A549 (cell line): ENCODE data around the gene FAM151A. TPM values are rescaled to one million over a fixed set of nuclear protein-coding genes. Genes with fewer than 3 reads are reported as not detected.

Source experiments
- ATAC-seq, 2 experiments: fragments of 200-7000 bp in 1 of 2; fragments of >200 bp in 1 of 2; cut with Nextera tagmentation in 1 of 2; cut with Tn5 transposase in 1 of 2; 3 replicates each; pipeline versions ENCODE4 v1.8.0 to v1.9.1; 2018 to 2020; ENCODE audit warnings: mild to moderate bottlenecking in 1 of 2, moderate library complexity in 1 of 2
- CTCF ChIA-PET: fragments of 300-600 bp; sonication (Branson Sonifier 250); formaldehyde crosslinking; extraction: SDS; loops from one replicate; lab custom pipeline; 2021; ENCODE audit warnings: antibody characterized with exemption, inconsistent platforms; lab: Yijun Ruan, JAX
- POLR2A ChIA-PET: fragments of 350-600 bp; formaldehyde crosslinking; extraction: SDS; loops from one replicate; lab custom pipeline; 2021; ENCODE audit warnings: antibody characterized with exemption, inconsistent platforms; lab: Yijun Ruan, JAX
- DNase-seq, 2 experiments: peaks; one replicate each; pipeline versions ENCODE4 v3.0.0 to v3.0.0-alpha.2; 2011 to 2016; ENCODE audit warnings: low read depth in 1 of 2, low spot score in 1 of 2
- FAIRE-seq: peaks from 2 replicates; lab custom pipeline; 2011; peaks lifted over from hg19 to GRCh38; lab: Jason Lieb, UNC
- H3K27ac ChIP-seq, 2 experiments: fragments of >200 bp; sonication (Bioruptor Twin); formaldehyde crosslinking; 3 replicates each; pipeline ENCODE4 v1.5.1; 2016 to 2017
- H3K4me1 ChIP-seq: fragments of >200 bp; sonication (Bioruptor Twin); formaldehyde crosslinking; 3 replicates; pipeline ENCODE4 v1.6.1; 2016
- H3K4me2 ChIP-seq: fragments of >200 bp; sonication (Bioruptor Twin); formaldehyde crosslinking; 3 replicates; pipeline ENCODE4 v1.6.1; 2016
- H3K4me3 ChIP-seq: fragments of >200 bp; sonication (Bioruptor Twin); formaldehyde crosslinking; 3 replicates; pipeline ENCODE4 v1.5.1; 2016
- H3K9me3 ChIP-seq: fragments of >200 bp; sonication (Bioruptor Twin); formaldehyde crosslinking; 3 replicates; pipeline ENCODE4 v1.6.1; 2016
- CBX2 ChIP-seq: fragments of 200-600 bp; sonication (generic); IDR thresholded peaks from 2 replicates; pipeline ENCODE4 v1.6.1; 2016; ENCODE audit warnings: low read depth, mild to moderate bottlenecking, borderline replicate concordance
- CBX8 ChIP-seq: fragments of 200-600 bp; sonication (generic); IDR thresholded peaks from 2 replicates; pipeline ENCODE4 v1.6.1; 2016
- CHD2 ChIP-seq: fragments of 150-350 bp; IDR thresholded peaks from 2 replicates; pipeline ENCODE4 v1.6.1; 2014; ENCODE audit warnings: low read length; ENCODE audit not compliant: partially characterized antibody
- FOXS1 ChIP-seq: fragments of 250-450 bp; sonication (Bioruptor Pico); IDR thresholded peaks from 2 replicates; pipeline ENCODE4 v1.5.0; 2020; ENCODE audit warnings: mild to moderate bottlenecking, moderate library complexity
- HDAC2 ChIP-seq: fragments of 200-600 bp; sonication (generic); IDR thresholded peaks from 2 replicates; pipeline ENCODE4 v1.6.1; 2016
- HES2 ChIP-seq: fragments of >200 bp; sonication (Bioruptor Twin); formaldehyde crosslinking; IDR thresholded peaks from 2 replicates; pipeline ENCODE4 v1.6.1; 2016
- HEYL ChIP-seq: fragments of 250-450 bp; sonication (Bioruptor Pico); IDR thresholded peaks from 2 replicates; pipeline ENCODE4 v1.8.0; 2021; ENCODE audit warnings: mild to moderate bottlenecking, moderate library complexity
- HOXA7 ChIP-seq: fragments of 250-450 bp; sonication (Bioruptor Pico); IDR thresholded peaks from 2 replicates; pipeline ENCODE4 v1.5.0; 2020; ENCODE audit warnings: mild to moderate bottlenecking, moderate library complexity
- HOXB5 ChIP-seq: fragments of 250-450 bp; sonication (Bioruptor Pico); IDR thresholded peaks from 2 replicates; pipeline ENCODE4 v1.5.0; 2020; ENCODE audit warnings: mild to moderate bottlenecking, moderate library complexity
- JUN ChIP-seq, 2 experiments: fragments of >200 bp; sonication (Bioruptor Twin); formaldehyde crosslinking; IDR thresholded peaks; 2 replicates in 1 of 2; 3 replicates in 1 of 2; pipeline ENCODE4 v1.6.1; 2016 to 2017
- MAFK ChIP-seq: fragments of 450-650 bp; IDR thresholded peaks from 2 replicates; pipeline ENCODE4 v1.6.1; 2014; ENCODE audit not compliant: partially characterized antibody
- MYC ChIP-seq: IDR thresholded peaks from 2 replicates; pipeline ENCODE4 v1.6.1; 2012; ENCODE audit warnings: mild to moderate bottlenecking, inconsistent platforms, low read length, improper control_type of control experiment, borderline replicate concordance
- NFE2L2 ChIP-seq: fragments of 150-350 bp; conservative IDR thresholded peaks from 2 replicates; pipeline ENCODE4 v1.6.1; 2014; ENCODE audit warnings: low read length
- RAD21 ChIP-seq, 2 experiments: fragments of >200 bp in 1 of 2; sonication (Bioruptor Twin) in 1 of 2; formaldehyde crosslinking in 1 of 2; IDR thresholded peaks in 1 of 2; conservative IDR thresholded peaks in 1 of 2; 2 replicates in 1 of 2; 3 replicates in 1 of 2; pipeline ENCODE4 v1.6.1; 2012 to 2018; ENCODE audit warnings: inconsistent platforms in 1 of 2
- REST ChIP-seq: fragments of 200-600 bp; sonication (generic); IDR thresholded peaks from 2 replicates; pipeline ENCODE4 v1.6.1; 2016; ENCODE audit warnings: antibody characterized with exemption, mild to moderate bottlenecking, moderate library complexity
- SMC3 ChIP-seq: fragments of >200 bp; sonication (Bioruptor Twin); formaldehyde crosslinking; IDR thresholded peaks from 3 replicates; pipeline ENCODE4 v1.6.1; 2018; ENCODE audit warnings: inconsistent platforms
- SREBF2 ChIP-seq: fragments of 450-650 bp; IDR thresholded peaks from 2 replicates; pipeline ENCODE4 v1.6.1; 2014; ENCODE audit warnings: mild to moderate bottlenecking, moderate library complexity
- TP53 ChIP-seq: fragments of 250-450 bp; sonication (Bioruptor Pico); IDR thresholded peaks from 2 replicates; pipeline ENCODE4 v1.5.0; 2021; ENCODE audit warnings: mild to moderate bottlenecking, moderate library complexity
- whole genome bisulfite sequencing: methylation state at CpG from one replicate; pipeline ENCODE4 v1.1.6; 2017; ENCODE audit errors: missing lambda C conversion rate; 5-methylcytosine and 5-hydroxymethylcytosine counted together
- polyA minus RNA-seq: library from RNA; depleted of rRNA, polyadenylated mRNA; stranded (reverse); fragments of >200 nt; gene quantifications from 2 replicates; pipeline ENCODE4 v1.2.3, GENCODE V29; 2011; rRNA and poly(A)+ RNA removed
- polyA plus RNA-seq, 4 experiments: library from polyadenylated mRNA; depleted of rRNA in 3 of 4; stranded (reverse); fragments of >200 nt; fragmentation: RNase III in 1 of 4; extraction: RNeasy Plus Mini Kit Qiagen cat#74134 plus additional on column Dnase treatment in 1 of 4; gene quantifications; 2 replicates in 3 of 4; 3 replicates in 1 of 4; pipeline ENCODE4 v1.2.3, GENCODE V29; 2011 to 2017
- TF ChIP-seq, protein P1 (sequence below): fragments of >200 bp; sonication (Bioruptor Twin); formaldehyde crosslinking; IDR thresholded peaks from 3 replicates; pipeline ENCODE4 v1.5.1; 2016
- TF ChIP-seq, protein P2 (sequence below): fragments of 150-350 bp; IDR thresholded peaks from 2 replicates; pipeline ENCODE4 v1.6.1; 2014; ENCODE audit warnings: low read depth, mild to moderate bottlenecking, low read length
- TF ChIP-seq, protein P3 (sequence below): fragments of 250-450 bp; sonication (Bioruptor Pico); IDR thresholded peaks from 2 replicates; pipeline ENCODE4 v1.5.0; 2020; ENCODE audit warnings: low read depth, mild to moderate bottlenecking, moderate library complexity
- TF ChIP-seq, protein P4 (sequence below): fragments of 450-650 bp; IDR thresholded peaks from 2 replicates; pipeline ENCODE4 v1.6.1; 2014; ENCODE audit warnings: antibody characterized with exemption

Gene FAM151A
- polyA plus RNA-seq (2011; rRNA removed) (not detected in 2 replicates), polyA plus RNA-seq (2017; fragmentation: RNase III; extraction: RNeasy Plus Mini Kit Qiagen cat#74134 plus additional on column Dnase treatment) (not detected in 3 replicates), polyA minus RNA-seq (not detected in 2 replicates)
- polyA plus RNA-seq (2012; cell fraction: cytosol; rRNA removed), result 0.01 TPM in 1 of 2 replicates, not detected in the other
- 0.02 TPM in 1 of 2 replicates, not detected in the other for polyA plus RNA-seq (2012; cell fraction: nucleus; rRNA removed)

DNA sequence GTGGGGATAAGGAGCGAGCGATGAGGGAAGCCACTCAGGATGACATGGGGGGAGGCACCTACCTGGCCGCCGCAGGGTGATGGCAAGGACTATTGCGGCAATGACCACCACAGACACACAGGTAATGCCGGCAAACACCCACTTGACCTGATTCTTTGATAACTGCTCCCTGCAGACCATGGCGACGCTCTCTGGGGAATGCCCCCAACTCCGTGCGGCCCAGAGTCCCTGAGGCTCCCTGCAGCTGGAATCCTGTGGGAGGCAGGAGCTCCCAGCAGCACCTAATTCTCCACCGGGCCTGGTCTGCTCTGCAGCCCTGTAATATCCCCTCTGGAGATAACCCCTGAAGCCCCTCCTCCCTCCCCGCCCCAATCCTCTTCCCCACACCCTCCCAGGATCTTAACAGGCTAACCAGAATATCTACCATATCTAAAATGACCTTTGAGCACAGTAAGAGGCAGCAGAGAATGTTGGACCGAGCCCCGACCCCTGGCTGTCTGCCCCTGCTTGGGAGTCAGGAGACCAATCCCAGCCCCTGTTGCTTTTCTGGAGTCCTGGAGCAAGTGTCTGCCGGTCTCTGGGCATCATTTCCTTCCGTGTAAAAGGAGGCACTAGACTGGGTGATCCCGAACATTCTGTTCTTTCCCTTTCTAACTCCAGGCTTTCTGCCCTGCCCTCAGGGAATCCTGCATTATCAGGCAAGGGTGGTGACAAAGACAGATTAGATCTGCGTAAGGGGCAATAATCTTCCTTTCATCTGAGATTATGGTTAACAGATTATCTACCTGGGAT, at the start of gene FAM151A:
TSS of gene FAM151A (minus strand) at position 310 of the 792 bp plus-strand sequence. CDS start at position 180, 130 bp downstream.
- WGBS, result 91% methylated on average over 14 of the region's 18 CpGs
- ATAC-seq, result no peak
- ChIA-PET POLR2A (no interaction called here), CTCF (interaction anchor here (0.7 kb wide), 1 partner anchor 524 kb away, joined by 3 read pairs; no protein-coding TSS in a partner anchor)
- H3K4me2 ChIP-seq, result no peak within 1 kb of the TSS
- TF ChIP-seq JUN (IDR thresholded peaks at IDR 0.05) (no peak), RAD21 (conservative IDR thresholded peaks at IDR 0.05 in 1 of 2, IDR thresholded peaks at IDR 0.05 in 1 of 2) (no peak), CBX2 (no peak), HOXA7 (no peak), SREBF2 (no peak), MYC (no peak), NFE2L2 (no peak), HDAC2 (no peak), CHD2 (no peak), MAFK (no peak)
- no peak within 1 kb of the TSS for H3K27ac ChIP-seq
- FAIRE-seq, result no peak
- no peaks in the 10 kb centered on the region for H3K4me1 ChIP-seq
- DNase-seq, result no peak
- no peaks in the 10 kb centered on the region for H3K9me3 ChIP-seq
- H3K4me3 ChIP-seq, result no peak within 1 kb of the TSS

- ATAC-seq, result peak; percentile 80 to 97
- TF ChIP-seq SMC3 (peak; percentile 77), HEYL (CRISPR knock-in tag) (no peak), CBX8 (no peak), RAD21 (conservative IDR thresholded peaks at IDR 0.05 in 1 of 2, IDR thresholded peaks at IDR 0.05 in 1 of 2) (peak; percentile 80 to 90), HOXB5 (CRISPR knock-in tag) (no peak), TP53 (no peak), CHD2 (no peak)
- TF ChIP-seq, protein P1, sequence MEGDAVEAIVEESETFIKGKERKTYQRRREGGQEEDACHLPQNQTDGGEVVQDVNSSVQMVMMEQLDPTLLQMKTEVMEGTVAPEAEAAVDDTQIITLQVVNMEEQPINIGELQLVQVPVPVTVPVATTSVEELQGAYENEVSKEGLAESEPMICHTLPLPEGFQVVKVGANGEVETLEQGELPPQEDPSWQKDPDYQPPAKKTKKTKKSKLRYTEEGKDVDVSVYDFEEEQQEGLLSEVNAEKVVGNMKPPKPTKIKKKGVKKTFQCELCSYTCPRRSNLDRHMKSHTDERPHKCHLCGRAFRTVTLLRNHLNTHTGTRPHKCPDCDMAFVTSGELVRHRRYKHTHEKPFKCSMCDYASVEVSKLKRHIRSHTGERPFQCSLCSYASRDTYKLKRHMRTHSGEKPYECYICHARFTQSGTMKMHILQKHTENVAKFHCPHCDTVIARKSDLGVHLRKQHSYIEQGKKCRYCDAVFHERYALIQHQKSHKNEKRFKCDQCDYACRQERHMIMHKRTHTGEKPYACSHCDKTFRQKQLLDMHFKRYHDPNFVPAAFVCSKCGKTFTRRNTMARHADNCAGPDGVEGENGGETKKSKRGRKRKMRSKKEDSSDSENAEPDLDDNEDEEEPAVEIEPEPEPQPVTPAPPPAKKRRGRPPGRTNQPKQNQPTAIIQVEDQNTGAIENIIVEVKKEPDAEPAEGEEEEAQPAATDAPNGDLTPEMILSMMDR, result peak; percentile 71
- TF ChIP-seq, protein P2, sequence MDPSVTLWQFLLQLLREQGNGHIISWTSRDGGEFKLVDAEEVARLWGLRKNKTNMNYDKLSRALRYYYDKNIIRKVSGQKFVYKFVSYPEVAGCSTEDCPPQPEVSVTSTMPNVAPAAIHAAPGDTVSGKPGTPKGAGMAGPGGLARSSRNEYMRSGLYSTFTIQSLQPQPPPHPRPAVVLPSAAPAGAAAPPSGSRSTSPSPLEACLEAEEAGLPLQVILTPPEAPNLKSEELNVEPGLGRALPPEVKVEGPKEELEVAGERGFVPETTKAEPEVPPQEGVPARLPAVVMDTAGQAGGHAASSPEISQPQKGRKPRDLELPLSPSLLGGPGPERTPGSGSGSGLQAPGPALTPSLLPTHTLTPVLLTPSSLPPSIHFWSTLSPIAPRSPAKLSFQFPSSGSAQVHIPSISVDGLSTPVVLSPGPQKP, result no peak
- FAIRE-seq, result no peak
- Histone ChIP-seq H3K9me3 (no peaks in the 10 kb centered on the region), H3K27ac (no peak overlapping the region), H3K4me1 (no peaks in the 10 kb centered on the region), H3K4me3 (no peak overlapping the region), H3K4me2 (no peak overlapping the region)
- WGBS, result 29% methylated on average over 6 of the region's 6 CpGs
- peak; percentile 40 to 47 for DNase-seq
- CTCF ChIA-PET, result interaction anchor here (0.6 to 2.0 kb wide), 12 partner anchors 9 to 535 kb away, joined by 3 to 9 read pairs (median 3); partner anchors contain the start of gene TTC22
- POLR2A ChIA-PET, result no interaction called here
Observed at GRCh38 chr1:54671985-54672608, 48.8 kb upstream of the FAM151A start.

GRCh38 chr1:54668567-54668966, 45.2 kb upstream of the FAM151A start:
- WGBS, result 51% methylated on average over 2 of the region's 2 CpGs
- DNase-seq (no peak), ATAC-seq (no peak), FAIRE-seq (no peak)
- no peak overlapping the region for H3K4me3 ChIP-seq
- H3K27ac ChIP-seq, result no peak overlapping the region
- no peaks in the 10 kb centered on the region for H3K9me3 ChIP-seq
- H3K4me2 ChIP-seq, result no peak overlapping the region
- CTCF ChIA-PET, result no interaction called here
- no peaks in the 10 kb centered on the region for H3K4me1 ChIP-seq
- POLR2A ChIA-PET, result no interaction called here
- TF ChIP-seq HES2 (no peak), MAFK (no peak), HDAC2 (no peak), FOXS1 (CRISPR knock-in tag) (no peak), REST (no peak)
- TF ChIP-seq, protein P3, sequence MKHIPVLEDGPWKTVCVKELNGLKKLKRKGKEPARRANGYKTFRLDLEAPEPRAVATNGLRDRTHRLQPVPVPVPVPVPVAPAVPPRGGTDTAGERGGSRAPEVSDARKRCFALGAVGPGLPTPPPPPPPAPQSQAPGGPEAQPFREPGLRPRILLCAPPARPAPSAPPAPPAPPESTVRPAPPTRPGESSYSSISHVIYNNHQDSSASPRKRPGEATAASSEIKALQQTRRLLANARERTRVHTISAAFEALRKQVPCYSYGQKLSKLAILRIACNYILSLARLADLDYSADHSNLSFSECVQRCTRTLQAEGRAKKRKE (CRISPR knock-in tag), result no peak
- TF ChIP-seq, protein P4, sequence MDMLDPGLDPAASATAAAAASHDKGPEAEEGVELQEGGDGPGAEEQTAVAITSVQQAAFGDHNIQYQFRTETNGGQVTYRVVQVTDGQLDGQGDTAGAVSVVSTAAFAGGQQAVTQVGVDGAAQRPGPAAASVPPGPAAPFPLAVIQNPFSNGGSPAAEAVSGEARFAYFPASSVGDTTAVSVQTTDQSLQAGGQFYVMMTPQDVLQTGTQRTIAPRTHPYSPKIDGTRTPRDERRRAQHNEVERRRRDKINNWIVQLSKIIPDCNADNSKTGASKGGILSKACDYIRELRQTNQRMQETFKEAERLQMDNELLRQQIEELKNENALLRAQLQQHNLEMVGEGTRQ, result no peak
